ENCODE measurements around the gene TAPBP. TPM values are rescaled to one million over a fixed set of nuclear protein-coding genes. Genes with fewer than 3 reads are reported as not detected.
A peak's percentile ranks its signal among the peaks of the same experiment; 100 is the strongest.

The TAPBP gene
- total and polyA plus RNA-seq, 9 of the 15 experiments (the other 6 are each of a cell fraction or from before 2014, with no cell fraction given) = 5.6 to 74.0 (median 22.3) TPM

DNA sequence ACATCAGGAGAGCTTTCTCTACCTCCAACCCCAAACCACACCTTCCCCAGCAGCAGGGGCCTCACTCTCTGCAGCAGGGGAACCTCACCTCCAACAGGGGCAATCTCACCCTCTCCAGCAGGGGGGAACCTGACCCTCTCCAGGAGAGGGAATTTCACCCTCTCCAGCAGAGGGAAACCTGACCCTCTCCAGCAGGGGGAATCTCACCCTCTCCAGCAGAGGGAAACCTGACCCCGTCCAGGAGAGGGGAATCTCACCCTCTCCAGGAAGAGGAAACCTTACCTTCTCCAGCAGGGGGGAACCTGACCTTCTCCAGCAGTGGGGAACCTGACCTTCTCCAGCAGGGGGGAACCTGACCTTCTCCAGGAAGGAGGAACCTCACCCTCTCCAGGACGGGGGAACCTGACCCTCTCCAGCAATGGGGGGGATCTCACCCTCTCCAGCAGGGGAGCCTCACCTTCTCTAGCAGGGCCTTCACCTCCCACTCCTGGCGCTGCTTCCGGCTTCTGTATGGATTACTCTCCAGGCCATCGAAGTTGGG lies 33.8 kb downstream of the TAPBP start (continued):
- TF ChIP-seq, protein P1, sequence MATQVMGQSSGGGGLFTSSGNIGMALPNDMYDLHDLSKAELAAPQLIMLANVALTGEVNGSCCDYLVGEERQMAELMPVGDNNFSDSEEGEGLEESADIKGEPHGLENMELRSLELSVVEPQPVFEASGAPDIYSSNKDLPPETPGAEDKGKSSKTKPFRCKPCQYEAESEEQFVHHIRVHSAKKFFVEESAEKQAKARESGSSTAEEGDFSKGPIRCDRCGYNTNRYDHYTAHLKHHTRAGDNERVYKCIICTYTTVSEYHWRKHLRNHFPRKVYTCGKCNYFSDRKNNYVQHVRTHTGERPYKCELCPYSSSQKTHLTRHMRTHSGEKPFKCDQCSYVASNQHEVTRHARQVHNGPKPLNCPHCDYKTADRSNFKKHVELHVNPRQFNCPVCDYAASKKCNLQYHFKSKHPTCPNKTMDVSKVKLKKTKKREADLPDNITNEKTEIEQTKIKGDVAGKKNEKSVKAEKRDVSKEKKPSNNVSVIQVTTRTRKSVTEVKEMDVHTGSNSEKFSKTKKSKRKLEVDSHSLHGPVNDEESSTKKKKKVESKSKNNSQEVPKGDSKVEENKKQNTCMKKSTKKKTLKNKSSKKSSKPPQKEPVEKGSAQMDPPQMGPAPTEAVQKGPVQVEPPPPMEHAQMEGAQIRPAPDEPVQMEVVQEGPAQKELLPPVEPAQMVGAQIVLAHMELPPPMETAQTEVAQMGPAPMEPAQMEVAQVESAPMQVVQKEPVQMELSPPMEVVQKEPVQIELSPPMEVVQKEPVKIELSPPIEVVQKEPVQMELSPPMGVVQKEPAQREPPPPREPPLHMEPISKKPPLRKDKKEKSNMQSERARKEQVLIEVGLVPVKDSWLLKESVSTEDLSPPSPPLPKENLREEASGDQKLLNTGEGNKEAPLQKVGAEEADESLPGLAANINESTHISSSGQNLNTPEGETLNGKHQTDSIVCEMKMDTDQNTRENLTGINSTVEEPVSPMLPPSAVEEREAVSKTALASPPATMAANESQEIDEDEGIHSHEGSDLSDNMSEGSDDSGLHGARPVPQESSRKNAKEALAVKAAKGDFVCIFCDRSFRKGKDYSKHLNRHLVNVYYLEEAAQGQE (IDR thresholded peaks at IDR 0.05; ENCODE audit: borderline replicate concordance) = peak; percentile 81; the same call in 1 of the 2 replicates
- TF ChIP-seq, protein P1 (CRISPR knock-in tag; IDR thresholded peaks at IDR 0.05; ENCODE audit: low read depth) = no peak
- TF ChIP-seq CCAR2 (IDR thresholded peaks at IDR 0.05; ENCODE audit: low read depth, low read length) = 0 out of 2 replicates have a peak, but pooled peaks have one; percentile 72
- TF ChIP-seq, protein P2, sequence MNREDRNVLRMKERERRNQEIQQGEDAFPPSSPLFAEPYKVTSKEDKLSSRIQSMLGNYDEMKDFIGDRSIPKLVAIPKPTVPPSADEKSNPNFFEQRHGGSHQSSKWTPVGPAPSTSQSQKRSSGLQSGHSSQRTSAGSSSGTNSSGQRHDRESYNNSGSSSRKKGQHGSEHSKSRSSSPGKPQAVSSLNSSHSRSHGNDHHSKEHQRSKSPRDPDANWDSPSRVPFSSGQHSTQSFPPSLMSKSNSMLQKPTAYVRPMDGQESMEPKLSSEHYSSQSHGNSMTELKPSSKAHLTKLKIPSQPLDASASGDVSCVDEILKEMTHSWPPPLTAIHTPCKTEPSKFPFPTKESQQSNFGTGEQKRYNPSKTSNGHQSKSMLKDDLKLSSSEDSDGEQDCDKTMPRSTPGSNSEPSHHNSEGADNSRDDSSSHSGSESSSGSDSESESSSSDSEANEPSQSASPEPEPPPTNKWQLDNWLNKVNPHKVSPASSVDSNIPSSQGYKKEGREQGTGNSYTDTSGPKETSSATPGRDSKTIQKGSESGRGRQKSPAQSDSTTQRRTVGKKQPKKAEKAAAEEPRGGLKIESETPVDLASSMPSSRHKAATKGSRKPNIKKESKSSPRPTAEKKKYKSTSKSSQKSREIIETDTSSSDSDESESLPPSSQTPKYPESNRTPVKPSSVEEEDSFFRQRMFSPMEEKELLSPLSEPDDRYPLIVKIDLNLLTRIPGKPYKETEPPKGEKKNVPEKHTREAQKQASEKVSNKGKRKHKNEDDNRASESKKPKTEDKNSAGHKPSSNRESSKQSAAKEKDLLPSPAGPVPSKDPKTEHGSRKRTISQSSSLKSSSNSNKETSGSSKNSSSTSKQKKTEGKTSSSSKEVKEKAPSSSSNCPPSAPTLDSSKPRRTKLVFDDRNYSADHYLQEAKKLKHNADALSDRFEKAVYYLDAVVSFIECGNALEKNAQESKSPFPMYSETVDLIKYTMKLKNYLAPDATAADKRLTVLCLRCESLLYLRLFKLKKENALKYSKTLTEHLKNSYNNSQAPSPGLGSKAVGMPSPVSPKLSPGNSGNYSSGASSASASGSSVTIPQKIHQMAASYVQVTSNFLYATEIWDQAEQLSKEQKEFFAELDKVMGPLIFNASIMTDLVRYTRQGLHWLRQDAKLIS (CRISPR knock-in tag; IDR thresholded peaks at IDR 0.05) = peak; percentile 79
- TF ChIP-seq DMBX1 (CRISPR knock-in tag; IDR thresholded peaks at IDR 0.05; ENCODE audit: borderline replicate concordance) = no peak
- peak; percentile 84 for TF ChIP-seq KLF16 (IDR thresholded peaks at IDR 0.05)
- TF ChIP-seq ZNF766 (CRISPR knock-in tag; conservative IDR thresholded peaks at IDR 0.05) = no peak
- no peak for TF ChIP-seq ZNF707 (CRISPR knock-in tag; conservative IDR thresholded peaks at IDR 0.05)
- no peak for TF ChIP-seq ZNF212 (CRISPR knock-in tag; IDR thresholded peaks at IDR 0.05)
- TF ChIP-seq RBM22 (IDR thresholded peaks at IDR 0.05; ENCODE audit: low read depth, low read length, poor library complexity, severe bottlenecking) = no peak
- TF ChIP-seq ZNF121 (CRISPR knock-in tag; conservative IDR thresholded peaks at IDR 0.05) = no peak

Measured in K562 (cell line).